CD4-positive, alpha-beta T cell treated with Interleukin-1 beta for 1 hour (primary cell): ENCODE measurements around the gene FGD2.

ENCODE experiments used
- DNase-seq, 2 donors: peaks; one replicate each; pipeline ENCODE4 v3.0.0-alpha.2; 2020 to 2022

Gene FGD2

DNA sequence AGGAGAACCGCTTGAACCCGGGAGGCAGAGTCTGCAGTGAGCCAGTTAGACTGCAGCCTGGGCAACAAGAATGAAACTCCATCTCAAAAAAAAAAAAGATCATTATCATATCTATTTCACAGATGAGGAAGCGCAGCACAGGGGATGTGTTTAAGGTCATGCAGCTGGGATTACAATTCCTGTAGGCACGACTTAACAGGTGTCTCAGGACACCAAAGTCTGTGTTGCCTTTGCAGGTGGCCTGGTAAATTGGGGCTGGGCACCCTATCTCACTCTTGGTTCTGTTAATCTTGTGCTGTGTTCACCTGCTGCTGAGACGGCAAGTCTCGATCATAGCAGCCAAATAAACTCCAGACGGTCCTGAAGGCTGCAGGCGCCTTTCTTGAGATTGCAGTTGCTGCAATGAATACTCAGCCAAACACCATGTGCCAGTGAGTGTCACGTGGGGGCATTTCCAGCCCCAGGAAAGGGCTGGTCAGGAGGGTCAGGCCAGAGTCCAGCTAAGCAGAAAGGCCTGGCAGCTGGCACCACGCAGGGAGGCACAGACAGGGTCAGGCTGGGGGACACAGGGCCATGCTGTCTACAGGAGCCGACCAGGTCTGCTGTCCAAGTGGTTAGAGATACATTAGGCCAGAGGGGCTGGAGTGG lies 55.8 kb downstream of the FGD2 start:
- DNase-seq, result no peak

DNA sequence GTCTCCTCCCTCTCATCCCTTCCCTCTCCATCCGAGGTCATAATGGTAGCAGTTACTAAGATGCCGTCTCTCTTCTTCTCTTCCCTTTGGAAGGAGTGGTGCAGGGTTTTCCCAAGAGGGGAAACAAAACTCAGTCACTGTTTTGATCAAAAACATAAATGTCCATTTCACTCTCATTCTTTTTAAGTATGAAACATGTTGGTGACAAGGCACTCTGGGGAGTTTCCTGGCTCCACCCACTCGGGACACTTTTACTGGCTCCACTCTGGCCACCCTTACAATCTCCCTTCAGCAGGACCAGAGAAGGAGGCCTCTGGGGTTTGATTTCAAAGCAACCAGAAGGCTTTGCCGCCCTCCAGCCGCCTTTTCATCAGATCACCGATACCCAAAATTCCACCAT lies 57.0 kb downstream of the FGD2 start:
- DNase-seq, result no peak

DNA sequence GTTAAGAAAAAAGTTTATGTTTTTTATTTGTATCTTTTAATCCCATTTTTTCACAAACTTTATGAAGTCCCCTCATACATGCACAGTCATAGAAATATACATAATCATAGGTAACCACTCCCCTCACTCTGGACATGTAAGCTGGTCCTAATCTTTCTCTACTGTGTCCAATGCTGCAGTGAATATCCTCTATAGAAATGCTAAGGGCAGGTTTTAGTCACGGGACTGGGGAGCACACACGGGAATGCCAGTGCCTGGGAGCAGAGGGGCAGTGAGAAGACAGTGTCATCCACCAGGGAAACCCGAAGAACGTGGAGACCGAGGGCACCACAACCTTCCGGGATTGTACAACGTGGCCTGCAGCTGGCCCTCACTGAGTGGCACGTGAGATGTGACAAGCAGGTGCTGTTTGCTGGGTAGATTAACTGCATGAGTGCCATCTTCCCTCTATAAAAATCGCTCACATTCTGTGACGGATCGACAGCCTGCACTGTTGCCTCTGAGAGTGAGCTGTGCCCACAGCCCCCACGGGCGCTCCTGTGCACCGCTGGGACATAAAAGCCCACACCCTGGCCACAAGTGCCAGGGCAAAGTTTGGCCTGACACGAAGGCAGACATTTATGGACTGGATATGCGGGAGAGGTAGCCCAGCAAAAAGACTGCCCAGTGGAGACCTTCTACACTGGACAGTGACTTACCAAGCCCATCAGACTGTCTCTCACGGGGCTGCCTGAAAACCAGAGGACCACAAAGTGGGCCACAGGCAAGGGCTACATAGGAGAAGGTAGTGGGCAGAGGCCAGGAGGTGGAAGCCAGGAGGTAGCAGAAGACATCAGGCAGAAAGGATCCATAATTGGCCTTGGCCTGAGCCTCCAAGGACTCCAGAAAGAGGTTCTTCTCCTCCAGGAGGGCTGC lies 63.2 kb downstream of the FGD2 start:
- DNase-seq, result no peak

DNA sequence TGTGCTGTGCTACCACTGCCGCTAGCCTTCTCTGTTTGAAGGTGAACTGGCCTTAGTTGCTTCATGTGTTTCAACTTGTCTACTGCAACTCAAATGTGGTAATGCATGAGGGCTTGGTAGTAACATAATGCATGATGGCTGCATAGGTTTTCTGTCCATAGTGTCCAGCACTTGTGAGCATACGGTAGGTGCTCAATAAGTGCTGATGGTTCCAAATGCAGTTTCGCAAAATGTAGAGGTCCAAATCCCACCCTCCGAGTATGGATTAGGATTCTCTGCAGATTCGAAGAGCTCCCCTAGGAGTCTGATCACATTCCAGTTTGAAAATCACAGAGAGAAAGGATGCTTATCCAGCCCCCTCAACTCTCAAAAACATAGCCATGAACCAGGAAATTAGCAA lies 64.2 kb downstream of the FGD2 start:
- DNase-seq, result no peak

DNA sequence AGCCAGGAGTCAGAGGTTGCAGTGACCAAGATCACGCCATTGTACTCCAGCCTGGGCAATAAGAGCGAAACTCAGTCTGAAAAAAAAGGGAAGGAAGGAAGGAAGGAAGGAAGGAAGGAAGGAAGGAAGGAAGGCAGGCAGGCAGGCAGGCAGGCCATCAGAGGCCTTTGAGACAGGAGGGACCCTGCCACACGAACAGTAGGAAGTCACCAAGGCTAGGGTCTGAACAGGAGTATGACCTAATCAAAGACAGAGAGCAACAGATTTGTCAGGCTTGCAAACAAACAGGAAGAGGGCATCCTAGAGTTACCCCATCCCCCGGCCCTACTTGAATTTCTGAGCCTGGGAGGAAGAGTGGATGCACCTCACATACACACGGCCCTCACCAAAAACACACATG lies 67.1 kb downstream of the FGD2 start:
- DNase-seq, result no peak

DNA sequence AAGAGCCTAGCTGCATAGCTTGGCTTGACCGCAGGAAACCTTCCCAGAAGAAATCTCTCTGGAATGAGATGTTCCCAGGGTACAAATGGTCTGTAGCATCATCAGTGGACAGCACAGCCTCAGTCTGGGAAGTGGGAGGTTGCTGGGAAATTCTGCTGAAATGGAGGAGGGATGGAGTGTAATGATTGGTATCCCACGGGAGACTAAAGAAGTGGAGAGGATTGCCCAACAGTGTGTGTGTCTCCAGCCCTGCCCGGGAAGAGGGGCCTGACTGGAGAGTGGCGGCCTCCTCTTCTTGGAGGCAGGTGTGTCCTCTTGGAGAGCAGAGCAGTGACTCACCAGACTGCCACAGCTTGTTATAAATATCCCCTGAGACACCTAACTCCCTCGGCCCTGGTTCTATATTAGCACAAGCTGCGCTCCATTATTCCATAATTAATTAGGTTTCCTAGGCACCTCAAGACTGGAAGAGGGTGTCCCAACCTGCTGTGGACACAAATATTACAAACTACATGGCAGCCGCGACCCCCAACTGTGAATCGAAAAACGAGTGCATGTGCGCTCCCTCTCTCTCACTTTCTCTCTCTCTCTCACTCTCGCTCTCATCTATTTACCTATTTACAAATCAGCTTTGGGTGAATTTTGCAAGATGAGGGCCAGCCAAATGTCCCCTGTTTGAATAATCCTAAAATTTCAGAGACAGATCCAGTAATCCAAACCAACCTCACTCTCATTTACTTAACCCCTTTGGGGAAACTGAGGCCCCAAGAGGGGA lies 68.8 kb downstream of the FGD2 start:
- DNase-seq, result no peak

DNA sequence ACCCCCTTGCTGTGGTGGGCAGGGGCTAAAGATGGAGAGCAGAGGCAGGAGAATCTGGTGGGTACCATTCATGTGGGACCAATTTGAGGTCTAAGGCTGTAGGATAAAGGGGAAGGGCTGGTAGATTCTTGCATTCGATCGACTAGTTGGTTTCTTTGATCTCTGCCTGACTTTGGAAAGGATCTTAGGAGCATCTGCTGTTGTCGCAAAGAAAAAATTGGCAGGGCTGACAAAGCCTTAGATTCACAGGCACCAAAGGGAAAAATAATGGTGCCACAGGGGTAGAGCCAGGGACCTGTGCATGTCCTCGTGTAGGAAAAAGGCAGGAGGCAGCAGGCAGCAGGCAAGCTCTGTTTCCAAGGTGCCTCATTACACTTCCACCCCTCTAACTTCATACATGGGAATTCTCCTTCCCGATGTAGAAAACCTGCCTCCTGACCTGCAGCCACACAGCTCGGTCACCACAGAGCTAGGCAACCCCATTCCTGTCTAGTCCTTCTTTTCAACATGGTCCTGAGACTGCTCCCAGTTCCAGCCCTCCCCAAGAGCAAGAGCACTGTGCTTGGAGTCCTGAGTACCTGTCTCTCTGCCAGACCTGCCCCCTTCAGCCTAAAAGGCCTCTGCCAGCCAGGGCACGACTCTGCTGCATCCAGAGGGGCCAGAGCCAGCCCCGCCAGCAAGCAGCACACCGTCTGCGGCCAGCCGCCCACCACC lies 71.9 kb downstream of the FGD2 start:
- DNase-seq, result no peak

DNA sequence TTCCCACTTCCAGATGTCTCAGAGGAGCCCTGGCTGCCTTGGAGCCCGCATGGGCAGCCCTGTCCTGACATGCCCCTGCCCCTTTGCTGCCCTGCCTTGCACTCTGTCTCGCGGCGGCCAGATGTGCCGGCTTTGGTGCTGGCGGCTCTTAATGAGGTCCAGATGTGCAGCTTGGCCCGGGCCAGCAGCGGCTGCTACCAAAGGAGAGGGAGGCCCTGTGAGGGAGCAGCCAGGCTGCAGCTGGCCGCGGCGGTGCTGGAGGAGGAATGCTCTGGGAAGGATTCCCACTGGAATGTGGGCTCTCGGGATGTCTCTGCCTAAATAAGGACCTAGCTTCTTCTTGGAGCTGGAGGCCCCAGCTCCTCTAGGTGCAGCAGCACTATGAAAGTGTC lies 72.4 kb downstream of the FGD2 start:
- no peak for DNase-seq
